K562 (cell line): ENCODE measurements around the gene SOSTDC1. TPM values are rescaled to one million over a fixed set of nuclear protein-coding genes. Genes with fewer than 3 reads are reported as not detected.

ENCODE experiments used
- CEBPG ChIP-seq, 3 experiments: fragments of 200-800 bp in 1 of 3; sonication (Bioruptor generic) in 1 of 3; sonication (generic) in 1 of 3; formaldehyde crosslinking in 1 of 3; IDR thresholded peaks in 2 of 3; conservative IDR thresholded peaks in 1 of 3; 2 replicates each; pipeline versions ENCODE4 v1.6.1 to v1.8.0; 2016 to 2022; ENCODE audit warnings: missing compliant biosample characterization in 2 of 3, missing genetic modification characterization in 2 of 3, mild to moderate bottlenecking in 1 of 3, missing genetic modification reagents in 1 of 3
- CHD4 ChIP-seq: fragments of 200-600 bp; sonication (generic); IDR thresholded peaks from 3 replicates; pipeline ENCODE4 v1.6.1; 2012; ENCODE audit warnings: low read depth, mild to moderate bottlenecking, mixed read lengths, low read length, inconsistent platforms; ENCODE audit not compliant: insufficient read depth, insufficient replicate concordance, poor library complexity, severe bottlenecking
- CXXC5 ChIP-seq: fragments of 250-450 bp; sonication (Bioruptor Pico); IDR thresholded peaks from 2 replicates; pipeline ENCODE4 v1.8.0; 2022; ENCODE audit warnings: inconsistent platforms, mild to moderate bottlenecking, moderate library complexity
- GABPB2 ChIP-seq: fragments of 250-450 bp; sonication (Bioruptor Pico); conservative IDR thresholded peaks from 2 replicates; pipeline ENCODE4 v1.5.1; 2021; ENCODE audit warnings: mild to moderate bottlenecking
- HMG20A ChIP-seq: fragments of 450-650 bp; formaldehyde crosslinking; conservative IDR thresholded peaks from 2 replicates; pipeline ENCODE4 v1.4.0; 2020; ENCODE audit warnings: mild to moderate bottlenecking, mixed read lengths
- IRF2 ChIP-seq: sonication (generic); formaldehyde crosslinking; IDR thresholded peaks from 2 replicates; pipeline ENCODE4 v1.8.1; 2022; ENCODE audit warnings: mild to moderate bottlenecking, missing genetic modification reagents
- KDM5B ChIP-seq: fragments of 200-600 bp; sonication (generic); IDR thresholded peaks from 2 replicates; pipeline ENCODE4 v1.6.1; 2012; ENCODE audit warnings: low read depth, mild to moderate bottlenecking, moderate library complexity, low read length, control low read depth, inconsistent platforms; ENCODE audit not compliant: insufficient replicate concordance
- MAFG ChIP-seq: fragments of 450-650 bp; conservative IDR thresholded peaks from 2 replicates; pipeline ENCODE4 v1.6.1; 2016; ENCODE audit warnings: missing genetic modification characterization, missing compliant biosample characterization
- MAFK ChIP-seq: IDR thresholded peaks from 2 replicates; pipeline ENCODE4 v1.6.1; 2011; ENCODE audit warnings: low read length, improper control_type of control experiment
- MCM7 ChIP-seq, 2 experiments: fragments of 450-650 bp; IDR thresholded peaks; 2 replicates each; pipeline ENCODE4 v1.6.1; 2016 to 2018
- MTA2 ChIP-seq: fragments of 450-650 bp; IDR thresholded peaks from 2 replicates; pipeline ENCODE4 v1.6.1; 2016; ENCODE audit warnings: low read depth
- NCOA6 ChIP-seq: fragments of 450-650 bp; IDR thresholded peaks from 2 replicates; pipeline ENCODE4 v1.6.1; 2017; ENCODE audit warnings: mild to moderate bottlenecking
- NFYB ChIP-seq: IDR thresholded peaks from 2 replicates; pipeline ENCODE4 v1.6.1; 2011; ENCODE audit warnings: mild to moderate bottlenecking, moderate library complexity; ENCODE audit not compliant: insufficient read length; ENCODE audit errors: extremely low read depth
- PHB ChIP-seq: fragments of 250-450 bp; sonication (Bioruptor Pico); IDR thresholded peaks from 2 replicates; pipeline ENCODE4 v1.5.0; 2021
- RFX5 ChIP-seq: IDR thresholded peaks from 2 replicates; pipeline ENCODE4 v1.6.1; 2011; ENCODE audit warnings: low read depth, mild to moderate bottlenecking, improper control_type of control experiment, low read length
- SETDB1 ChIP-seq: IDR thresholded peaks from one replicate; pipeline ENCODE4 v1.6.1; 2012; ENCODE audit warnings: low read length, control low read depth, inconsistent platforms
- SREBF2 ChIP-seq: sonication (generic); formaldehyde crosslinking; IDR thresholded peaks from 2 replicates; pipeline ENCODE4 v1.4.0; 2020; ENCODE audit warnings: mild to moderate bottlenecking, missing genetic modification reagents
- ZBTB17 ChIP-seq: fragments of 450-650 bp; formaldehyde crosslinking; IDR thresholded peaks from 2 replicates; pipeline ENCODE4 v1.4.0; 2020; ENCODE audit warnings: mild to moderate bottlenecking
- ZNF79 ChIP-seq: fragments of 250-450 bp; sonication (Bioruptor Pico); IDR thresholded peaks from 2 replicates; pipeline ENCODE4 v1.4.0; 2020; ENCODE audit warnings: low read depth, mild to moderate bottlenecking, moderate library complexity
- polyA plus RNA-seq, 8 experiments: library from polyadenylated mRNA; depleted of rRNA in 4 of 8; stranded (reverse) in 5 of 8; unstranded in 3 of 8; fragments of >200 nt; fragmentation: Nextera tagmentation in 2 of 8; fragmentation: Illumina TruSeq in 1 of 8; extraction: Ambion mirVana in 2 of 8; extraction: Trizol in 1 of 8; gene quantifications; 2 replicates each; pipeline versions ENCODE4 v1.2.1 to v1.2.3, GENCODE V29; 2011 to 2014; ENCODE audit warnings: inconsistent platforms in 1 of 8, missing spikeins in 1 of 8
- total RNA-seq, 7 experiments: library from RNA; depleted of rRNA in 6 of 7; stranded (reverse); fragments of >200 nt in 6 of 7; fragmentation: Illumina TruSeq in 2 of 7; extraction: Trizol in 2 of 7; gene quantifications; 2 replicates each; pipeline versions ENCODE4 v1.2.1 to v1.2.3, GENCODE V29; 2011 to 2021; ENCODE audit warnings: low replicate concordance in 1 of 7
- TF ChIP-seq, protein P1 (sequence below): fragments of 450-650 bp; formaldehyde crosslinking; IDR thresholded peaks from 2 replicates; pipeline ENCODE4 v1.4.0; 2020; ENCODE audit warnings: mild to moderate bottlenecking, moderate library complexity
- TF ChIP-seq, protein P2 (sequence below): fragments of 450-650 bp; formaldehyde crosslinking; IDR thresholded peaks from 2 replicates; pipeline ENCODE4 v1.4.0; 2022; ENCODE audit warnings: missing genetic modification characterization

Gene SOSTDC1
- total and polyA plus RNA-seq, 9 of the 15 experiments (the other 6 are each of a cell fraction or from before 2014, with no cell fraction given): 8.3 to 48.6 (median 15.9) TPM

DNA sequence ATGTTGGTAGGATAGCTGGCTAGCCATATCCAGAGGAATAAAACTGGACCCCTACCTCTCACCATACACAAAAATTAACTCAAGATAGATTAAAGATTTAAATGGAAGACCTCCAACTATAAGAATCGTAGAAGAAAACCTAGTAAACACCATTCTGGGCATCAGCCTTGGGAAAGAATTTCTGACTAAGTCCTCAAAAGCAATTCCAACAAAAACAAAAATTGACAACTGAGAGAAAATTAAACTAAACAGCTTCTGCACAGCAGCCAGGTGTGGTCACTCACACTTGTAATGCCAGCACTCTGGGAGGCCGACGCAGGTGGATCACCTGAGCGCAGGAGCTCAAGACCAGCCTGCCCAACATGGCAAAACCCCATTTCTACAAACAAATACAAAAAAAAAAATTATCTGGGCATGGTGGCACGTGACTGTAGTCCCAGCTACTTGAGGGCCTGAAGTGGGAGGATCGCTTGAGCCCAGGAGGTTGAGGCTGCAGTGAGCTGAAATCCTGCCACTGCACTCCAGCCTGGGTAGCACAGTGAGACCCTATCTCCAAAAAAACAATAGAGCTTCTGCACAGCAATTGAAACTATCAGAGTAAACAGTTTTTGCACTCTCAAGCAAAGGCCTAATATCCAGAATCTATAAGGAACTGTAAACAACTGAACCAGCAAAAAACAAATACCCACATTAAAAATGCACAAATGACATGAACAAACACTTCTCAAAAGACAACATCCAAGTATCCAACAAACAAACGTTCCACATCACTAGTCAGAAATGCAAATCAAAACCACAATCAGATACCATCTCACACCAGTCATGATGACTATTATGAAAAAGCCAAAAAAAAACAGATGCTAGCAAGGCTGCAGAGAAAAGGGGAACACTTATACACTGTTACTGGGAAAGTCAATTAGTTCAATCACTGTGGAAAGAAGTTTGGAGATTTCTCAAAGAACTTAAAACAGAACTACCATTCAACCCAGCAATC lies 49.0 kb downstream of the SOSTDC1 start (continued):
- TF ChIP-seq, protein P1, sequence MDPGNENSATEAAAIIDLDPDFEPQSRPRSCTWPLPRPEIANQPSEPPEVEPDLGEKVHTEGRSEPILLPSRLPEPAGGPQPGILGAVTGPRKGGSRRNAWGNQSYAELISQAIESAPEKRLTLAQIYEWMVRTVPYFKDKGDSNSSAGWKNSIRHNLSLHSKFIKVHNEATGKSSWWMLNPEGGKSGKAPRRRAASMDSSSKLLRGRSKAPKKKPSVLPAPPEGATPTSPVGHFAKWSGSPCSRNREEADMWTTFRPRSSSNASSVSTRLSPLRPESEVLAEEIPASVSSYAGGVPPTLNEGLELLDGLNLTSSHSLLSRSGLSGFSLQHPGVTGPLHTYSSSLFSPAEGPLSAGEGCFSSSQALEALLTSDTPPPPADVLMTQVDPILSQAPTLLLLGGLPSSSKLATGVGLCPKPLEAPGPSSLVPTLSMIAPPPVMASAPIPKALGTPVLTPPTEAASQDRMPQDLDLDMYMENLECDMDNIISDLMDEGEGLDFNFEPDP: no peak
- TF ChIP-seq ZNF79 (CRISPR knock-in tag): no peak
- TF ChIP-seq SREBF2 (CRISPR knock-in tag): no peak
- TF ChIP-seq RFX5: no peak
- no peak for TF ChIP-seq ZBTB17
- no peak for TF ChIP-seq MCM7 (IDR thresholded peaks at IDR 0.05)
- TF ChIP-seq CXXC5 (CRISPR knock-in tag): 0 out of 2 replicates have a peak, but pooled peaks have one; percentile 9
- no peak for TF ChIP-seq SETDB1
- no peak for TF ChIP-seq GABPB2 (CRISPR knock-in tag)
- TF ChIP-seq NCOA6: no peak
- peak; percentile 68 for TF ChIP-seq MAFK
- TF ChIP-seq MAFG: peak; percentile 93
- TF ChIP-seq IRF2 (CRISPR knock-in tag): no peak
- TF ChIP-seq KDM5B: no peak
- TF ChIP-seq CHD4: no peak
- no peak for TF ChIP-seq PHB (CRISPR knock-in tag)
- TF ChIP-seq CEBPG (CRISPR knock-in tag; IDR thresholded peaks at IDR 0.05): no peak
- no peak for TF ChIP-seq CEBPG (tag; conservative IDR thresholded peaks at IDR 0.05 in 1 of 2, IDR thresholded peaks at IDR 0.05 in 1 of 2)
- TF ChIP-seq, protein P2, sequence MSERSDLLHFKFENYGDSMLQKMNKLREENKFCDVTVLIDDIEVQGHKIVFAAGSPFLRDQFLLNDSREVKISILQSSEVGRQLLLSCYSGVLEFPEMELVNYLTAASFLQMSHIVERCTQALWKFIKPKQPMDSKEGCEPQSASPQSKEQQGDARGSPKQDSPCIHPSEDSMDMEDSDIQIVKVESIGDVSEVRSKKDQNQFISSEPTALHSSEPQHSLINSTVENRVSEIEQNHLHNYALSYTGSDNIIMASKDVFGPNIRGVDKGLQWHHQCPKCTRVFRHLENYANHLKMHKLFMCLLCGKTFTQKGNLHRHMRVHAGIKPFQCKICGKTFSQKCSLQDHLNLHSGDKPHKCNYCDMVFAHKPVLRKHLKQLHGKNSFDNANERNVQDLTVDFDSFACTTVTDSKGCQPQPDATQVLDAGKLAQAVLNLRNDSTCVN (CRISPR knock-in tag): no peak
- no peak for TF ChIP-seq NFYB
- TF ChIP-seq HMG20A (CRISPR knock-in tag): no peak
- 0 out of 2 replicates have a peak, but pooled peaks have one; percentile 37 for TF ChIP-seq MTA2
